GM19468 (cell line): ENCODE data around the gene TAMALIN.

Experiments
- ATAC-seq: cut with Tn5 transposase; IDR thresholded peaks from one replicate; pipeline ENCODE4 v1.9.1; 2021; ENCODE audit warnings: mild to moderate bottlenecking, moderate library complexity, moderate number of reproducible peaks; ENCODE audit not compliant: unreplicated experiment; ENCODE audit errors: extremely low read depth

The TAMALIN gene

DNA sequence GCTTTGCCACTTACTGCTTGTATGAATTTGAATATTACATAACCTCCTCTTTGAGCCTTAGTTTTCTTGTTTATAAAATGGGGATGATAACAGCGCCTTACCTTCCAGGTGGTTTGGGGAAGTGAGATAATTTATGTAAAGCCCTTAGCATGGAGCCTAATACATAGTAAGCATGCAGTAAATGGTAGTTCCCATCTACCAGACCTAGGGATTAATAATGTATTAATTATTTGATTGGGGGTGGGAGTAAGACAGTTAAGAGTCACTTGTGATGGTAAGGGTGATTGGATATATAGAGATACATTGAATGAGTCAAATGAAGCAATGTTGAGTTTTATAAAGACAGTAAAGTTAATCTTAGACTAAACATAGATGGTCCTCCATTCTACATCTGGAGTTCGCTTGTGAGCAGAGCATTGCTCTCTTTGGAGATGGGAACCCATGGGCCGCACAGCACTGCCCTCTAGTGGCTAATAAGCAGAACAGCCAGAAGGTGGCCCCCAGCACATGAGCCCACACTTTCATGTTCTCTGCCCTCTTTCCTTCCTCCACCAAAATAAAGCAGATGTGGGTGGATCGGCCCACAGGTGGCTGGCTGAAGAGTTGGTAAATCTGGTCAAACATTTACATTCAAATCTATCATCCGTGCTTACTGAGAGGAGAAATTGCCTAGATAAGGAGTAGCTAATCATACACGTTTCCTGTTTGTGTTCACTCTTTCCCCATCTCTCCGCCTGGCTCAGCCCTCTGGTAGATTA is 26.5 kb upstream of the TAMALIN start:
- ATAC-seq = no peak

DNA sequence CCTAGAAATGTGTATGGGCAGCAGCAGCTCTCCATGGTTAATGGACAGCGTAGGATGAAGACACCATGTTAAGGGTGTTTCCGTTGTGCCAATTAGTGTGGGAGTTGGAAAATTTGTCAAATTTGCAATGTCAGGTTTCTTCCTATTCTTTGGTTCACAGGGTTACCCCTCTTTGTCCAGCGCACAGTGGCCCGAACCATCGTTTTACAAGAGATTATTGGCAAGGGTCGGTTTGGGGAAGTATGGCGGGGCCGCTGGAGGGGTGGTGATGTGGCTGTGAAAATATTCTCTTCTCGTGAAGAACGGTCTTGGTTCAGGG is 26.0 kb upstream of the TAMALIN start:
- no peak for ATAC-seq

DNA sequence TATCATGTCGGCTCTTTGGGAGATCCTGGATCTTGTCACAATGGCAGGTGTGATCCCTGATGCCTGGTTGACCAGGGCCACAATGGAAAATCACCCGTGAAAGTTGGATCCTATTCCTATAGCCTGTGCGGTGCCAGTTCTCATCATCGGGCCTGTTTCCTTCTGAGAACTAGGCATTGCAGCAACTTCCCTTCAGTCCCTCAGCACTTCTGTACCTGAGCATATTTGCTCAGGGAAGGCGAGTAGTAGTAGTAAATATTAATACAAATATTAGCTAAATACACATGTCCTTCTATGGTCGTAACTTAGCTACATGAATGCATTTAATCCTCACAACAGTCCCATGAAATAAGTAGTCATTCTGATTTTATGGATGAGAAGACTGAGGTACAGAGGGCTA is 22.1 kb upstream of the TAMALIN start:
- ATAC-seq = no peak

- ATAC-seq = no peak
Measured at GRCh38 chr12:51985154-51985835, 21.5 kb upstream of the TAMALIN start.

GRCh38 chr12:51986834-51987233 is 19.9 kb upstream of the TAMALIN start:
- no peak for ATAC-seq

DNA sequence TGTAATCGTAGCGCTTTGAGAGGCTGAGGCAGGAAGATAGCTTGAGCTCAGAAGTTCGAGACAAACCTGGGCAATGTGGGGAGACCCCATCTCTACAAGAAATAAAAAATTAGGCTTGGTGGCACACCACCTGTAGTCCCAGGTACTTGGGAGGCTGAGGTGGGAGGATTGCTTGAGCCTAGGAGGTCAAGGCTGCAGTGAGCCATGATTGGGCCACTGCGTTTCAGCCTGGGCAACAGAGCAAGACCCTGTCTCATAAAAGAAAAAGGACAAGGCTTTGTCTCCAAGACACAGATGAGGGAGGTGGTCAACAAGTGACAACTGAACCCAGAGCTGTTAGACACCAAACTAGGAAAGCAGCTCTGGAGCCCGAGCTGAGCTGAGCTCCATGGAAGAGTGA is 14.5 kb upstream of the TAMALIN start:
- no peak for ATAC-seq

GRCh38 chr12:51994539-51994820 is 12.3 kb upstream of the TAMALIN start:
- ATAC-seq = no peak

DNA sequence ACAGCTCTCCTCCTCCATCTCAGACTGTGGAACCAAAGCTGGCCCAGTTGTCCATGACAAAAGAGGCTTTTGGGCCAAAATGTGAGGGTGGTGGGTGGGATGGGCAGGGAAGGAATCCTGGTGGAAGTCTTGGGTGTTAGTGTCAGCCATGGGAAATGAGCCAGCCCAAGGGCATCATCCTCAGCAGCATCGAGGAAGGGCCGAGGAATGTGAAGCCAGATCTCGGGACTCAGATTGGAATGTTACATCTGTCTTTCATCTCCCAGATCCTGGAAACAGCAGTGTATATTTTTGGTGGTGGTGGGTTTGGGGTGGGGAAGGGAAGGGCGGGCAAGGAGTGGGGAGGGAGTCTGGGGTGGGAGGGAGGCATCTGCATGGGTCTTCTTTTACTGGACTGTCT is 11.8 kb upstream of the TAMALIN start:
- ATAC-seq = no peak

- ATAC-seq = no peak
Measured at GRCh38 chr12:51997136-51997535, 9.6 kb upstream of the TAMALIN start.

DNA sequence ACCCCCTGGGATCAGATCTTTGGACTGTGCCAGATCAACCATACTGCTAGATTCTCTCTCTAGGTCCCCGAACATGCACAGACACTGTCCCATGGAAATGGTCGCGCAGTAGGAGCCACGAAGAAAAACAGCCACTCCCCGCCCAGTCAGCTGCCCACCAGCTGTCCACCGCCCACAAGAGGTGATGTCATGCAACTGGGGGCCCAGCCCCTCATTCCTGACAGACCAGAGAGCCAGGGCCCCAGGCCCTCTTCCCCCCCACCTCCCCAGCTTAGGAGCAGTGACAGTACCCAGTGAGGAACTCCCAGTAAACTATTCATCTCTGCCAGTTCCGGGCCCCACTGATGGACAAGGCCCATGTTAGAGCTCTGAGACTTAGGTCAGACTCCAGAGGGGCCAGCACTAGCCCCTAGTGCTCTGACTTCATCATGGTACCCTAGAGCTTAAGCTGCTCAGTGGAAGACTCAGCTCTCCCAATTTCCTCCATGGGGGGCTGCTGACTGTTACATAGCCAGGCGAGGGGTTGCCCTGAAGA is 3.7 kb upstream of the TAMALIN start:
- no peak for ATAC-seq

DNA sequence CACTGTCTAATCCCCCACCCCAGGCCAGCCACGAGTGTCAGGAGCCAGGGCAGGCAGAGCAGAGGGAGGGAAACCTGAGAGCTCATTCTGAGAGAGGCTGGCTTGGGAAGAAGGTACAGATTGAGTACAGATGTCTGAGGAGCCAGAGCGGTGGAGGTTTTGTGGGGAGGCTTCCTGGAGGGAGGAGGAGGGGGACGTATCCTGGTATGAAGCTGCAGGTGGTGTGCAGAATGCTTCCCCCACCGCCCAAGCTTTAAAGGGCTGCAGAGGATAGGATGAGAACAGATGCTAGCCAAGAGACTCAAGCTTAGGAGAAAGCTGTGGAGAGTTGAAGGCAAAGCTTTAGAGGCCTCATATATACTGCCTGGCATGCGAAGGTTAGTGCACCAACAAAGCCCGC is 3.2 kb upstream of the TAMALIN start:
- no peak for ATAC-seq

DNA sequence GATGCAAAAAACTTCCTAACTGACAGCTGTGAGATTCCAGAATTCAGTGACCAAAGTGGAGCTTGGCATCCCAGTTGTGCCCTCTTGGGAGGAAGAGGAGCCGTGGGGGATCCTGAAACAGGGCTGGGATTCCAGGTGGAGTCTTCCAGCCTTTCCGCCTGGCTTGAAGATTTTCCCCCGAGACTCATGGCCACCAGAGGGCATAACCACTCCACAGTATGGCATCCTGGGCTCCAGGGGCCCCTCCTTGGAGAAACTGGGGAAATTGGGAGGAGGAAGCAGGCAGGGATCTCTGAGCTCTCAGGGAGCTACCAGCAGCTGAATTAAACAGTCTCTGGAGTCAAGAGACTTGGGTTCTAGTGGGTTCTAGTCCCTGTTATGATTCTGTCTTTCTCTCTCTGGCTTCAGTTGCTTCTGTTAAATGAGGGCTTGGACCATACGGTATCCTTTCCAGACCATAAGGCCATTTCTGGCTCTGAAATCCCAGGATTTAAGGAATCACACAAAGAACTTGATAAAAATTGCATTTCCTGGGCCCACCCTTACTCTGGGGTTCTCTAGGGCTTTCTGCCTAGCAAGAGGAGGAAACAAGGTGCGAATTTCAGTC is 2.6 kb upstream of the TAMALIN start:
- no peak for ATAC-seq

DNA sequence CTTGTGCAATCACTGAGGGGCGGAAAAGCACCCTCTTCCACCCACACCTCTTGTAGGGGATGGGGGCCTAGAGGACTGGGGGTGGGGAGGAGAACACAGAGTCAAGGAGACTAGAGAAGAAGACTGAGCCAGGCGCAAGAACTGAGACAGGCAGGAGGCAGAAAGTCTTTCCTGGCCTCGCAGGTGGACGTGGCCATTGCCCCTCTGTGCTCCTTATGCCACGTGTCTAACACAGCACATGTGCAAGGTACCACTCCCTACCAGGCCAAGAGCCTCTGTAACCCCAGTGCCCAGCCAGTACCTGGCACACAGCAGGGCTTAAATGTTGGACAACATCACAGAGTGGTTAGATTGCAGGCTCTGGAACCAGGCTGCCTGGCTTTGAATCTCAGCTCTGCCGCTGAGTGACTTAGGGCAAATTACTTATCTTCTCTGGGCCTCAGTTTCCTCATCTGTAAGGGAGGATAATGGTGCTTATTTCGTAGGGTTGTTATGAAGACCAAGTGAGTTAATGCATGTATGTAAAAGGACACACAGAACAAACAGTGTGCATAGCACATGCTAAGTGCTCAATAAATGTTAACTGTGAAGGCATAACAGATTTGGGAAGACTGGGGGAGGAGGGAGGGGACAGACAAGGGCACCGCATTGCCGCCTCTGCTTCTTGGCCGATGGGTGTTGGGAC is 1.4 kb upstream of the TAMALIN start:
- ATAC-seq = no peak

DNA sequence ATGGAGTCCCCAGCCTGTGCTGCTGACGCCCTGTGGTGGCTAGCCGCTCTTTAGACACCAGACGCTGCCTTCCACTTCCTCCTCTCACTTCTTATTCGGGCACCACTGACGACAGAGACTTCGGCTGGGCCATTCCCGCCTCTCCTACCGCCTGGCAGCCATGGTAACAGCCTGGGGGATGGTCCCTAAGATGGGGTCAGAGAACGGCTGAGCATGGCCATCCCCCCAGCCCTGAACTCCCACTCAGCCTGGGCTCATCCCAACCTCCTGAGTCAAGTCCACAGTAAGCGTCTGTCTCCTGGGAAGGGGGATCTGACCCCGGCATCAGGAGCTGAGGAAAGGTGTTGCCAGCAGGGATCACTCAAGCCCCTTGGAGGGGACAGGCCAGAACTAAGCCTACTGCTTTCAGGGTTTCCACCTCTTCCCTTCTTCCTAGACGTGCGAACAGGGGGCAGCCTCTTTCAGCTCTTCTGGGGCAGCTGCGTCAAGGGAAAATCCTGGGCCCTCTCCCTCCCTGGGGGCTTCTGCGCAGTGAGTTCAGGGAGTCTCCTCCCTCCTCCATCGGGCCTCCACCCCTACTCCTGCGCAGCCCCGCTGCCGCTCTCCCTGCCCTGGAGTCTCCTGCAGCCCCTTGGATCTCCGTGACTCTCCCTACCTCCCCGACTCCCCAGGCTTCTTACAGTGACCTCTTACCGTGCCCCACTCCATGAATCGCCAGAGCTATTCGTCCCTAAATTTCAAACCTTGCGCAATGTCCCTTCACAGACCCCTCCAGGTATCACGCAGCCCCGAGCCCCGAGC is 643 bp upstream of the TAMALIN start:
- no peak for ATAC-seq

- ATAC-seq = no peak
Measured at GRCh38 chr12:52007158-52007921, 594 bp downstream of the TAMALIN start.

- no peak for ATAC-seq
Measured at GRCh38 chr12:52007982-52008510, 1.3 kb downstream of the TAMALIN start.

- no peak for ATAC-seq
Measured at GRCh38 chr12:52009081-52009751, 2.5 kb downstream of the TAMALIN start.

DNA sequence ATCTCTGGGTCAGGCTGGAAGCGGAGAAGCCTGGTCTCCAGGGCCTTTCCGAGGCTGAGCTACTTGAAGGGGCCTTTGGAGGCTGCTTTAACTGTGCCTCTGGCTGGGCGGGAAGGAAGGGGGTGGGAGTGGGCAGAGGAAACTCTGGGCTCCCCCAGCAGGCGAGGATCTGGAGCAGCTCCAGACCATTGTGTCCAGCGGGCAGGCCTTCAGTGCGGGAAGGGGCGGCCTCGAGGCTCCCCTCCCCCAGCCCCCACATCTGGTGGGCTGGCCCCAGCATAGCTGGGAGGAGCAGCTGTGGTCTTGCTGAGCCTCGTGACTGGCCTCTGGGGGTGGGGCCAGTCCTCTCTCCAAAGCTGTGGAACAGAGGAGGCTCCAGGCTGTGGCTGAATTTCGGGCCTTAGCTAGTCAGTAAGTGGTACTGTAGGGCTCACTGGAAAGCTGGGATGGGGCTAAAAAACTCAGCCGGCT is 3.4 kb downstream of the TAMALIN start:
- ATAC-seq = no peak
